Esophagus (tissue), 2 donors: ENCODE measurements around the gene SPRN. TPM values are rescaled to one million over a fixed set of nuclear protein-coding genes. Genes with fewer than 3 reads are reported as not detected.

Experiments
- polyA plus RNA-seq, 2 donors: library from polyadenylated mRNA; stranded (reverse); fragments of 200-250 nt; gene quantifications; one replicate each; pipeline ENCODE4 v1.2.3, GENCODE V29; 2013
- donor health status: healthy with polysubstance abuse.
- donor health status: Bipolar disorder and iron deficiency.

The SPRN gene
- polyA plus RNA-seq, 2 donors = 0.11 to 0.33 TPM

Other genes with a start within 250 kb of the SPRN start
- not detected for gene UTF1, start 194.4 kb downstream of the SPRN start, polyA plus RNA-seq
- under 1 TPM; 0.12 to 0.37 TPM for gene VENTX, start 186.8 kb downstream of the SPRN start, polyA plus RNA-seq
- gene ADAM8, start 147.8 kb downstream of the SPRN start, polyA plus RNA-seq = 1 to 10 TPM; 2.4 to 2.6 TPM
- 10 to 100 TPM; 25.5 to 49.3 TPM for gene TUBGCP2, start 115.8 kb downstream of the SPRN start, polyA plus RNA-seq
- gene ZNF511, start 115.7 kb downstream of the SPRN start, polyA plus RNA-seq = 10 to 100 TPM; 28.4 to 41.7 TPM
- under 1 TPM; 0.05 to 0.12 TPM for gene CALY, start 87.7 kb downstream of the SPRN start, polyA plus RNA-seq
- gene PRAP1, start 77.3 kb downstream of the SPRN start, polyA plus RNA-seq = not detected
- 10 to 100 TPM in 1 of 2 donors, 1 to 10 TPM in 1; 10.0 to 11.7 TPM for gene FUOM, start 66.6 kb downstream of the SPRN start, polyA plus RNA-seq
- 100 to 1,000 TPM in 1 of 2 donors, 10 to 100 TPM in 1; 85.4 to 105 TPM for gene ECHS1, start 51.3 kb downstream of the SPRN start, polyA plus RNA-seq
- gene PAOX, start 45.4 kb downstream of the SPRN start, polyA plus RNA-seq = 10 to 100 TPM; 11.5 to 16.1 TPM
- gene MTG1, start 30.5 kb downstream of the SPRN start, polyA plus RNA-seq = 10 to 100 TPM; 36.7 to 44.4 TPM
- under 1 TPM; 0.31 to 0.90 TPM for gene SCART1, start 29.3 kb upstream of the SPRN start, polyA plus RNA-seq
- gene CYP2E1, start 102.7 kb upstream of the SPRN start, polyA plus RNA-seq = 10 to 100 TPM; 15.8 to 19.3 TPM
- 1 to 10 TPM in 1 of 2 donors, under 1 TPM in 1; 0.39 to 2.2 TPM for gene SYCE1, start 141.0 kb upstream of the SPRN start, polyA plus RNA-seq
- gene FRG2B, start 202.2 kb upstream of the SPRN start, polyA plus RNA-seq = not detected